ENCODE results near the gene CPXM2.

CPXM2 gene

DNA sequence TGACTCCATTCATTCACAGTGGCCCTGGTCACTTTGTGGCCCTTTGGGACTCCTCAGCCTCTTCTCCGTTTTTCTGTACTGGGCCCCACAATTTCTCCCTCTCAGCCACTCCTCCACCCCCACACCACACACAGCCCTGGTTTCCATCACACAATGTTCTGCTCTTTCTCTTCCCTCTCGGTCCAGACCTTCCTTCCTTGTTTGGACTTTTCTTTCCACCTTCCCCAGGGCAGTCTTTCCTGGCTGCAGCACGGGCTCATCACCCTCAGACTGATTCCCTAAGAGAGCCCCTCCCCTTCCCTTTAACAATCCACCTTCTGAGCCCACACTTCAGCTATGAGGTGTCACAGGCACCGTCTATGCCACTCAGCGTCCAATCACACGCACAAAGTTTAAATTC, 25.7 kb downstream of the CPXM2 start:
- H3K79me2 ChIP-seq (ENCODE audit: insufficient read depth, low read depth), result no peaks in the 10 kb centered on the region
- peaks cover 2% of the 10 kb centered on the region for H3K4me1 ChIP-seq (ENCODE audit: low read depth, poor library complexity, severe bottlenecking)
- no peaks in the 10 kb centered on the region for H3K36me3 ChIP-seq (ENCODE audit: insufficient read depth)
- no peak overlapping the region for H3K4me2 ChIP-seq
- H3K27me3 ChIP-seq (ENCODE audit: insufficient read depth, low read depth), result no peaks in the 10 kb centered on the region
- TF ChIP-seq, protein P1, sequence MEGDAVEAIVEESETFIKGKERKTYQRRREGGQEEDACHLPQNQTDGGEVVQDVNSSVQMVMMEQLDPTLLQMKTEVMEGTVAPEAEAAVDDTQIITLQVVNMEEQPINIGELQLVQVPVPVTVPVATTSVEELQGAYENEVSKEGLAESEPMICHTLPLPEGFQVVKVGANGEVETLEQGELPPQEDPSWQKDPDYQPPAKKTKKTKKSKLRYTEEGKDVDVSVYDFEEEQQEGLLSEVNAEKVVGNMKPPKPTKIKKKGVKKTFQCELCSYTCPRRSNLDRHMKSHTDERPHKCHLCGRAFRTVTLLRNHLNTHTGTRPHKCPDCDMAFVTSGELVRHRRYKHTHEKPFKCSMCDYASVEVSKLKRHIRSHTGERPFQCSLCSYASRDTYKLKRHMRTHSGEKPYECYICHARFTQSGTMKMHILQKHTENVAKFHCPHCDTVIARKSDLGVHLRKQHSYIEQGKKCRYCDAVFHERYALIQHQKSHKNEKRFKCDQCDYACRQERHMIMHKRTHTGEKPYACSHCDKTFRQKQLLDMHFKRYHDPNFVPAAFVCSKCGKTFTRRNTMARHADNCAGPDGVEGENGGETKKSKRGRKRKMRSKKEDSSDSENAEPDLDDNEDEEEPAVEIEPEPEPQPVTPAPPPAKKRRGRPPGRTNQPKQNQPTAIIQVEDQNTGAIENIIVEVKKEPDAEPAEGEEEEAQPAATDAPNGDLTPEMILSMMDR (conservative IDR thresholded peaks at IDR 0.05; ENCODE audit: low read depth, low read length), result no peak
- H2AFZ ChIP-seq (ENCODE audit: low read depth), result no peak overlapping the region
- H4K20me1 ChIP-seq (ENCODE audit: insufficient read depth), result no peaks in the 10 kb centered on the region
- no peak overlapping the region for H3K27ac ChIP-seq
- no peak overlapping the region for H3K4me3 ChIP-seq (IDR thresholded peaks at IDR 0.05; ENCODE audit: insufficient read depth, low read depth, low read length)
- H3K9ac ChIP-seq, result no peak overlapping the region

DNA sequence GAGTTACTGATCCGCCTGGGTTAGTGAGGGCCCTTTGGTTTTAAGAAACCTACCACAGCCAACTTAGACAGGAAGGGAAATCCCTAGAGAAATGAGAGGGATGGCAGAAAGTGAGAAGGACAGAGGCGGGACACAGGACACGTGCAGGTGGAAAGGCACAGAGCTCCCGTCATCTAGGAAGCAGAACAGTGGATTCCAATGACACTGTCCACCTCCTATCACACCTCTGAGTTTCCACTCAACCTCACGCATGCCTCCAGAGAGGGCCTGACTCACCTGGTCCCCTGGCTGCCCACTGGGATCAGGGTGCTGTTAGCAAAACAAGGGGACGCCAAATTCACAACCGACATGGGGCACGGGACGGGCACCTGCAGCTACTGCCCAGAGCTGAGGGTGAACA, 26.3 kb downstream of the CPXM2 start:
- Histone ChIP-seq H3K4me1 (ENCODE audit: low read depth, poor library complexity, severe bottlenecking) (peaks cover 8% of the 10 kb centered on the region), H3K79me2 (ENCODE audit: insufficient read depth, low read depth) (no peaks in the 10 kb centered on the region), H3K36me3 (ENCODE audit: insufficient read depth) (no peaks in the 10 kb centered on the region), H3K27me3 (ENCODE audit: insufficient read depth, low read depth) (no peaks in the 10 kb centered on the region), H4K20me1 (ENCODE audit: insufficient read depth) (no peaks in the 10 kb centered on the region), H2AFZ (ENCODE audit: low read depth) (no peak overlapping the region), H3K27ac (no peak overlapping the region), H3K4me3 (IDR thresholded peaks at IDR 0.05; ENCODE audit: insufficient read depth, low read depth, low read length) (no peak overlapping the region), H3K4me2 (no peak overlapping the region), H3K9ac (no peak overlapping the region)
- TF ChIP-seq, protein P1 (conservative IDR thresholded peaks at IDR 0.05; ENCODE audit: low read depth, low read length), result no peak

DNA sequence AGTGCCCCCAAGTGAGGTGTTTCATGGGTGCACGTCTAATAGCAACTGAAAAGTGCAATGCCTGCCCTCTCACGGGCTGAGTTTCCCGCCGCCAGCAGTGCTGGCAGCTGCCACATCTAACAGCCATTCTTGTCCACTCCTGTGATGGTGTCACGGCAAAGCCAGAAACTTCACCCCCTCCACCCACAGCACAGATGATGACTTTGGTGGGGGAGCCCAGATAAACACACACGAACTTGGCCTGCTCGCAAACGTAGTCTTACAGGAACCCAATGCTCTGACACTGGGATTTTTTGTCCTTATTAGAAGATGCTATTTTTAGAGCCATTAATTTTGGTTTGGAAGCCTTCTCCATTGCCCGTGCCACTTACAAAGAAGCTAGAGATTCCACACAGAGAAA, 26.7 kb downstream of the CPXM2 start:
- Histone ChIP-seq H3K79me2 (ENCODE audit: insufficient read depth, low read depth) (no peaks in the 10 kb centered on the region), H3K4me2 (no peak overlapping the region), H3K27me3 (ENCODE audit: insufficient read depth, low read depth) (no peaks in the 10 kb centered on the region), H3K9ac (no peak overlapping the region), H4K20me1 (ENCODE audit: insufficient read depth) (no peaks in the 10 kb centered on the region), H2AFZ (ENCODE audit: low read depth) (no peak overlapping the region), H3K36me3 (ENCODE audit: insufficient read depth) (no peaks in the 10 kb centered on the region), H3K4me3 (IDR thresholded peaks at IDR 0.05; ENCODE audit: insufficient read depth, low read depth, low read length) (no peak overlapping the region), H3K27ac (no peak overlapping the region), H3K4me1 (ENCODE audit: low read depth, poor library complexity, severe bottlenecking) (peaks cover 12% of the 10 kb centered on the region)
- TF ChIP-seq, protein P1 (conservative IDR thresholded peaks at IDR 0.05; ENCODE audit: low read depth, low read length), result no peak

DNA sequence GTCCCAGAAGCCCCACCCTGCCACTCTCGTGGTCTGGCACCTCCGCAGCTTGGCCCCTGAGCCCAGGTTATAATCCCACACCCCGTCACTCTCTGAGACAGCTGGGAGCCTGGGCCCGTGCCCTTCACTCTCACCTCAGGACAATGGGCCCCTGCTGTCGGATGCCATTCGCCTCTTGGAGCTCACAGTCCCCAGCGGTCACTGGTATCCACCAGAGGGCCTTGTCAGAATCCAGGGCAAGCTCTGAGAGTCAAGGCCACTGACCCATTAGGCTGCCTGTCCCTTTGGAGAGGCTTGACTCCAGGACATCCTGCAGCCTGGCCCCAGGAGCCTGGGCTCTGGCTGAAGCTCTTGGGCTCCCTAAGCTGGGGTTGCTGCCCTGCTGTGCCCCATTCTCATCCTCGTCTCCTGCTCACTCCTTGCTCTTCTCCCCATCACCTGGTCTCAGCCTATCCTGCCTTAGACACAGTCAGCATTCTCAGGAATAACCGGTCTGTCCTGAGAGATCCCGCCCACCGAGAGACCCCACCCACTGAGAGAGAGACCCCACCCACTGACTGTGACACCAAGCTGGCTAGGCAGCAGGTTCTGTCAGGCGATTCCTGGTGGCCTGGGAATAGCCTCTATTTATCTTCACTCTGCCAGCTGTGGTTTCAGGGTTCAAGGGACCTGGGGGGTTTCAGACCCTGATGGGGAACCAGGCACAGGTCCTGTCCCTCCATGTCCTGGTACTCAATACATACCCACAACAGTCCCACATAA, 27.7 kb downstream of the CPXM2 start:
- no peaks in the 10 kb centered on the region for H3K27me3 ChIP-seq (ENCODE audit: insufficient read depth, low read depth)
- H3K36me3 ChIP-seq (ENCODE audit: insufficient read depth), result no peaks in the 10 kb centered on the region
- no peak overlapping the region for H2AFZ ChIP-seq (ENCODE audit: low read depth)
- no peaks in the 10 kb centered on the region for H3K79me2 ChIP-seq (ENCODE audit: insufficient read depth, low read depth)
- no peak overlapping the region for H3K9ac ChIP-seq
- H3K4me3 ChIP-seq (IDR thresholded peaks at IDR 0.05; ENCODE audit: insufficient read depth, low read depth, low read length), result no peak overlapping the region
- no peaks in the 10 kb centered on the region for H4K20me1 ChIP-seq (ENCODE audit: insufficient read depth)
- no peak overlapping the region for H3K27ac ChIP-seq
- peaks cover 22% of the 10 kb centered on the region for H3K4me1 ChIP-seq (ENCODE audit: low read depth, poor library complexity, severe bottlenecking)
- TF ChIP-seq, protein P1 (conservative IDR thresholded peaks at IDR 0.05; ENCODE audit: low read depth, low read length), result no peak
- no peak overlapping the region for H3K4me2 ChIP-seq

All from KMS-11 (cell line).